HepG2 (cell line): ENCODE data around the gene TLDC2. TPM values are rescaled to one million over a fixed set of nuclear protein-coding genes. Genes with fewer than 3 reads are reported as not detected.
A peak's percentile ranks its signal among the peaks of the same experiment; 100 is the strongest.

Source experiments
- BCL6 ChIP-seq: IDR thresholded peaks from 2 replicates; pipeline ENCODE4 v1.6.1; 2016; ENCODE audit warnings: missing genetic modification reagents, missing compliant biosample characterization
- HINFP ChIP-seq: sonication (generic); formaldehyde crosslinking; IDR thresholded peaks from 2 replicates; pipeline ENCODE4 v1.4.0; 2020; ENCODE audit warnings: low read depth, mild to moderate bottlenecking, missing genetic modification reagents
- JUNB ChIP-seq: sonication (generic); formaldehyde crosslinking; IDR thresholded peaks from 2 replicates; pipeline ENCODE4 v1.8.0; 2022; ENCODE audit warnings: missing genetic modification reagents, mild to moderate bottlenecking, borderline replicate concordance
- MED8 ChIP-seq: sonication (generic); formaldehyde crosslinking; IDR thresholded peaks from 2 replicates; pipeline ENCODE4 v1.8.1; 2023; ENCODE audit warnings: mild to moderate bottlenecking, missing genetic modification reagents; ENCODE audit not compliant: insufficient replicate concordance
- MTA1 ChIP-seq: sonication (generic); formaldehyde crosslinking; IDR thresholded peaks from 2 replicates; pipeline ENCODE4 v1.4.0; 2020; ENCODE audit warnings: missing genetic modification reagents, mild to moderate bottlenecking, borderline replicate concordance
- NR1H2 ChIP-seq: sonication (generic); formaldehyde crosslinking; IDR thresholded peaks from 2 replicates; pipeline ENCODE4 v1.8.1; 2022; ENCODE audit warnings: low read depth, missing genetic modification reagents, borderline replicate concordance
- SMAD1 ChIP-seq: sonication (generic); formaldehyde crosslinking; IDR thresholded peaks from 2 replicates; pipeline ENCODE4 v1.4.0; 2020; ENCODE audit warnings: missing genetic modification reagents, low read depth, mild to moderate bottlenecking, borderline replicate concordance
- SMAD3 ChIP-seq: sonication (generic); formaldehyde crosslinking; IDR thresholded peaks from 2 replicates; pipeline ENCODE4 v1.4.0; 2020; ENCODE audit warnings: missing genetic modification reagents
- TEAD3 ChIP-seq: optimal IDR thresholded peaks from 2 replicates; pipeline ENCODE3; 2016; ENCODE audit warnings: borderline replicate concordance
- XRCC5 ChIP-seq: fragments of 200-400 bp; formaldehyde crosslinking; optimal IDR thresholded peaks from 2 replicates; pipeline ENCODE3; 2017; ENCODE audit warnings: mild to moderate bottlenecking, low read length
- ZBTB25 ChIP-seq: IDR thresholded peaks from 2 replicates; pipeline ENCODE4 v1.6.1; 2018; ENCODE audit warnings: missing genetic modification reagents
- ZFX ChIP-seq: sonication (generic); formaldehyde crosslinking; IDR thresholded peaks from 2 replicates; pipeline ENCODE4 v1.4.0; 2020; ENCODE audit warnings: mild to moderate bottlenecking, low read depth, missing genetic modification reagents, moderate library complexity
- ZKSCAN8 ChIP-seq: IDR thresholded peaks from 2 replicates; pipeline ENCODE4 v1.6.1; 2016; ENCODE audit warnings: borderline replicate concordance, missing genetic modification reagents, missing compliant biosample characterization
- ZNF124 ChIP-seq: sonication (generic); formaldehyde crosslinking; IDR thresholded peaks from 2 replicates; pipeline ENCODE4 v1.4.0; 2020; ENCODE audit warnings: missing genetic modification reagents
- ZNF333 ChIP-seq: sonication (generic); formaldehyde crosslinking; IDR thresholded peaks from 2 replicates; pipeline ENCODE4 v1.4.0; 2020; ENCODE audit warnings: mild to moderate bottlenecking, missing genetic modification reagents, borderline replicate concordance
- ZNF691 ChIP-seq: sonication (generic); formaldehyde crosslinking; IDR thresholded peaks from 2 replicates; pipeline ENCODE4 v1.4.0; 2020; ENCODE audit warnings: missing genetic modification reagents, low read depth, mild to moderate bottlenecking, borderline replicate concordance
- ZNF776 ChIP-seq: sonication (generic); formaldehyde crosslinking; IDR thresholded peaks from 2 replicates; pipeline ENCODE4 v1.4.0; 2020; ENCODE audit warnings: mild to moderate bottlenecking, missing genetic modification reagents
- polyA plus RNA-seq, 8 experiments: library from polyadenylated mRNA; depleted of rRNA in 3 of 8; stranded (reverse) in 7 of 8; unstranded in 1 of 8; fragments of >200 nt; fragmentation: Illumina TruSeq in 4 of 8; extraction: Trizol in 4 of 8; gene quantifications; 2 replicates each; pipeline versions ENCODE4 v1.2.1 to v1.2.3, GENCODE V29; 2011 to 2016; ENCODE audit warnings: low read depth in 4 of 8, missing spikeins in 1 of 8, mixed read lengths in 1 of 8; ENCODE audit not compliant: insufficient read depth in 1 of 8
- total RNA-seq, 5 experiments: library from RNA; depleted of rRNA; stranded (reverse); fragments of >200 nt; fragmentation: Illumina TruSeq; extraction: Trizol; gene quantifications; 2 replicates each; pipeline ENCODE4 v1.2.3, GENCODE V29; 2016; ENCODE audit warnings: low read depth in 1 of 5
- TF ChIP-seq, protein P1 (sequence below): IDR thresholded peaks from 2 replicates; pipeline ENCODE4 v1.6.1; 2016; ENCODE audit warnings: low read depth
- TF ChIP-seq, protein P2 (sequence below): sonication (generic); formaldehyde crosslinking; IDR thresholded peaks from 2 replicates; pipeline ENCODE4 v1.4.0; 2020; ENCODE audit warnings: missing genetic modification reagents
- TF ChIP-seq, protein P3 (sequence below): sonication (generic); formaldehyde crosslinking; IDR thresholded peaks from 2 replicates; pipeline ENCODE4 v1.8.0; 2022; ENCODE audit warnings: mild to moderate bottlenecking, missing genetic modification reagents; ENCODE audit not compliant: insufficient replicate concordance

Gene TLDC2
- total and polyA plus RNA-seq, 2 of the 13 experiments (the other 11 are each of a cell fraction or from before 2014, with no cell fraction given) = 1.5 to 1.6 TPM

DNA sequence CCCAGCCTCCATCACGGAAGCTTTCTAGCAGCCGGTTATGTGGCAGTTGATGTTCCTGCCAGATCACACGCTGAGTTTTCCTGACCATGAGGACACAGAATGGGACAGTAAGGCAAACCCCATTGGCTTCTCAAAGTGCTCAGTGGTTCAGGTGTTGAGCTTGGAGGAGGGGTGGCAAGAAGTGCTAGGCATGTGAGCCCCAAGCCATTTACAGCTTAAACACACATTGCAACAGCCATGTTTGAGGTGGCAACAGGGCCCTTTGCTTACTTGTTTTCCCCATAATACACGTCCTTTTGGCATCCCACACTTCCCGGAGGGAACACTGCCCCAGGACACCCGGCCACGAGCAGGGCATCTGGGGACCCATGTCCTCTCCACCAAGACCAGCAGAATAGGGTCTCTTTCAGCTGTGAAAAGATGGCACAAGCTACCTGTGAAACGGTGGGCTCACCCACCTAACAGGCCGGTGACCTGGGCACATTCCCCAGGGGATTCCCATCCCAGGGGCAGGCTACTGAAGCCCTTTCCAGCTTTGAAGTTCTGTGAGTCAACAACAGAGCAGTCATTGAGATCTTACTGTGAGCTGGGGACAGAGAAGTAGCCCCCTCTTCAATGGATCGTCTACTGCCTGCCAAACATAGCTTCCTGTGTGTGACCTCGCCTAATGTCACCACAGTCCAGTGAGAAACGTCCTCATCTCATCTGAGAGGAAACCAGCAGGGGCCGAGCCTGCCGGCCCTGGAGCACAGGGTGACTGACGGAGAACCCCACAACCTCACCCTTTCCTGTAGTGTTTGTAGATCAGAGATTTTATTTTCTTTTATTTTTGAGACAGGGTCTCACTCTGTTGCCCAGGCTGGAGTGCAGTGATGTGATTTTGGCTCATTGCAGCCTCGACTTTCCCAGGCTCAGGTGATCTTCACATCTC is 4.0 kb upstream of the TLDC2 start (continued):
- TF ChIP-seq, protein P1, sequence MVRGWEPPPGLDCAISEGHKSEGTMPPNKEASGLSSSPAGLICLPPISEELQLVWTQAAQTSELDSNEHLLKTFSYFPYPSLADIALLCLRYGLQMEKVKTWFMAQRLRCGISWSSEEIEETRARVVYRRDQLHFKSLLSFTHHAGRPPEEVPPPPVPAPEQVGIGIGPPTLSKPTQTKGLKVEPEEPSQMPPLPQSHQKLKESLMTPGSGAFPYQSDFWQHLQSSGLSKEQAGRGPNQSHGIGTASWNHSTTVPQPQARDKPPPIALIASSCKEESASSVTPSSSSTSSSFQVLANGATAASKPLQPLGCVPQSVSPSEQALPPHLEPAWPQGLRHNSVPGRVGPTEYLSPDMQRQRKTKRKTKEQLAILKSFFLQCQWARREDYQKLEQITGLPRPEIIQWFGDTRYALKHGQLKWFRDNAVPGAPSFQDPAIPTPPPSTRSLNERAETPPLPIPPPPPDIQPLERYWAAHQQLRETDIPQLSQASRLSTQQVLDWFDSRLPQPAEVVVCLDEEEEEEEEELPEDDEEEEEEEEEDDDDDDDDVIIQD (CRISPR knock-in tag) = peak; percentile 23; the same call in 1 of the 2 replicates
- TF ChIP-seq SMAD3 (CRISPR knock-in tag) = no peak; the same call in 1 of the 2 replicates
- TF ChIP-seq ZKSCAN8 (CRISPR knock-in tag) = peak; percentile 36; the same call in 1 of the 2 replicates
- peak; percentile 84; the same call in 1 of the 2 replicates for TF ChIP-seq MTA1
- TF ChIP-seq, protein P2, sequence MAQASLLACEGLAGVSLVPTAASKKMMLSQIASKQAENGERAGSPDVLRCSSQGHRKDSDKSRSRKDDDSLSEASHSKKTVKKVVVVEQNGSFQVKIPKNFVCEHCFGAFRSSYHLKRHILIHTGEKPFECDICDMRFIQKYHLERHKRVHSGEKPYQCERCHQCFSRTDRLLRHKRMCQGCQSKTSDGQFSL (CRISPR knock-in tag) = no peak
- no peak for TF ChIP-seq ZBTB25 (CRISPR knock-in tag)
- TF ChIP-seq ZNF333 (CRISPR knock-in tag) = no peak
- TF ChIP-seq XRCC5 = peak; percentile 81
- TF ChIP-seq HINFP = peak; percentile 36; the same call in 1 of the 2 replicates
- no peak for TF ChIP-seq NR1H2 (CRISPR knock-in tag)
- peak; percentile 59 for TF ChIP-seq BCL6 (CRISPR knock-in tag)
- TF ChIP-seq SMAD1 (CRISPR knock-in tag) = no peak
- no peak for TF ChIP-seq JUNB (CRISPR knock-in tag)
- no peak; the same call in 1 of the 2 replicates for TF ChIP-seq ZNF124 (CRISPR knock-in tag)
- TF ChIP-seq ZNF691 (CRISPR knock-in tag) = no peak
- TF ChIP-seq ZFX (CRISPR knock-in tag) = no peak; the same call in 1 of the 2 replicates
- TF ChIP-seq ZNF776 (CRISPR knock-in tag) = peak; percentile 35; the same call in 1 of the 2 replicates
- no peak for TF ChIP-seq MED8 (CRISPR knock-in tag)
- peak; percentile 74 for TF ChIP-seq TEAD3
- TF ChIP-seq, protein P3, sequence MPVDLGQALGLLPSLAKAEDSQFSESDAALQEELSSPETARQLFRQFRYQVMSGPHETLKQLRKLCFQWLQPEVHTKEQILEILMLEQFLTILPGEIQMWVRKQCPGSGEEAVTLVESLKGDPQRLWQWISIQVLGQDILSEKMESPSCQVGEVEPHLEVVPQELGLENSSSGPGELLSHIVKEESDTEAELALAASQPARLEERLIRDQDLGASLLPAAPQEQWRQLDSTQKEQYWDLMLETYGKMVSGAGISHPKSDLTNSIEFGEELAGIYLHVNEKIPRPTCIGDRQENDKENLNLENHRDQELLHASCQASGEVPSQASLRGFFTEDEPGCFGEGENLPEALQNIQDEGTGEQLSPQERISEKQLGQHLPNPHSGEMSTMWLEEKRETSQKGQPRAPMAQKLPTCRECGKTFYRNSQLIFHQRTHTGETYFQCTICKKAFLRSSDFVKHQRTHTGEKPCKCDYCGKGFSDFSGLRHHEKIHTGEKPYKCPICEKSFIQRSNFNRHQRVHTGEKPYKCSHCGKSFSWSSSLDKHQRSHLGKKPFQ (CRISPR knock-in tag) = peak; percentile 41
